Stimulated activated naive CD4-positive, alpha-beta T cell (primary cell): Measurements from ENCODE around the gene SORCS2.

Experiments
- DNase-seq, 6 experiments: peaks; one replicate each; lab custom pipeline; 2025; lab: John Stamatoyannopoulos, UW

The SORCS2 gene

GRCh38 chr4:7223541-7223940 is 31.2 kb downstream of the SORCS2 start:
- DNase-seq: no peak

GRCh38 chr4:7224001-7224400 is 31.7 kb downstream of the SORCS2 start:
- DNase-seq: no peak

GRCh38 chr4:7224878-7225533 is 32.7 kb downstream of the SORCS2 start:
- no peak for DNase-seq

GRCh38 chr4:7226439-7226838 is 34.1 kb downstream of the SORCS2 start:
- DNase-seq: no peak

GRCh38 chr4:7227008-7227407 is 34.7 kb downstream of the SORCS2 start:
- no peak for DNase-seq

- no peak for DNase-seq
Measured at GRCh38 chr4:7228734-7229133, 36.4 kb downstream of the SORCS2 start.

GRCh38 chr4:7232061-7232650 is 39.8 kb downstream of the SORCS2 start:
- DNase-seq: no peak

GRCh38 chr4:7233006-7233580 is 40.8 kb downstream of the SORCS2 start:
- no peak for DNase-seq

- DNase-seq: no peak
Measured at GRCh38 chr4:7233601-7234000, 41.3 kb downstream of the SORCS2 start.

- no peak for DNase-seq
Measured at GRCh38 chr4:7234355-7235029, 42.2 kb downstream of the SORCS2 start.

- no peak for DNase-seq
Measured at GRCh38 chr4:7235030-7235380, 42.7 kb downstream of the SORCS2 start.

GRCh38 chr4:7236847-7237246 is 44.5 kb downstream of the SORCS2 start:
- DNase-seq: no peak

GRCh38 chr4:7237873-7238272 is 45.5 kb downstream of the SORCS2 start:
- DNase-seq: no peak

- DNase-seq: no peak
Measured at GRCh38 chr4:7238300-7238960, 46.1 kb downstream of the SORCS2 start.

GRCh38 chr4:7239101-7239820 is 46.9 kb downstream of the SORCS2 start:
- no peak for DNase-seq

- DNase-seq: no peak
Measured at GRCh38 chr4:7239844-7240243, 47.5 kb downstream of the SORCS2 start.

GRCh38 chr4:7240306-7240705 is 48.0 kb downstream of the SORCS2 start:
- DNase-seq: no peak

- DNase-seq: no peak
Measured at GRCh38 chr4:7241597-7242125, 49.3 kb downstream of the SORCS2 start.

- no peak for DNase-seq
Measured at GRCh38 chr4:7242766-7243165, 50.4 kb downstream of the SORCS2 start.

GRCh38 chr4:7243609-7244330 is 51.4 kb downstream of the SORCS2 start:
- no peak for DNase-seq

- no peak for DNase-seq
Measured at GRCh38 chr4:7244331-7244665, 52.0 kb downstream of the SORCS2 start.
